DMS153 (cell line): ENCODE data around the gene GSN.

Experiments used
- DNase-seq: peaks from one replicate; lab custom pipeline; 2025; lab: John Stamatoyannopoulos, UW

The GSN gene

GRCh38 chr9:121303456-121304451 lies 35.8 kb downstream of the GSN start:
- DNase-seq, result no peak

GRCh38 chr9:121304707-121305106 lies 36.7 kb downstream of the GSN start:
- no peak for DNase-seq

- DNase-seq, result no peak
Measured at GRCh38 chr9:121305269-121305994, 37.5 kb downstream of the GSN start.

- no peak for DNase-seq
Measured at GRCh38 chr9:121307976-121308375, 40.0 kb downstream of the GSN start.

GRCh38 chr9:121308765-121309164 lies 40.8 kb downstream of the GSN start:
- no peak for DNase-seq

- no peak for DNase-seq
Measured at GRCh38 chr9:121309171-121309570, 41.2 kb downstream of the GSN start.

DNA sequence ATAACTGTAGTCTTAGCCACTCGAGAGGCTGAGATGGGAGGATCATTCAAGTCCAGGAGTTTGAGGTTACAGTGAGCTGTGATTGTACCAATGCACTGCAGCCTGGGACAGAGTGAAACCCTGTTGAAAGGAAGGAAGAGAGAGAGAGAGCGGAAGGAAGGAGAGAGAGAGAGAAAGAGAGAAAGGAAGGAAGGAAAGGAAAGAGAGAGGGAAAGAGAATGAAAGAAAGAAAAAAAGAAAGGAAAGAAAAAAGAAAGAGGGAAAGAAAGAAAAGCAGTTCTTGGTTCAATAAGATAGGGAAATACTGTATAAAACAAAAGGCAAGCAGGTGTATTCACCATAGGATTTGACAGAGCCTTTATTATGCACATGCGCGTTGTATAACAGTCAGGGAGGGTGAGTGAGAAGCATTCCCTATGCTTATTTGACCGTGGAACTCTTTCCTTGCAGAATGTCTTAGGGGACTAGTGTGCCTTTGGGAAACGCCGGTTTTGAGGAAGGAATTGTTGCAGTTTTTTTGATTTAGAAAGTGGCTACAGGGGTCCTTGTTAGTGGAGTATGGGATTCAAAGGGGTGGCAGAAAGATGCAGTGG lies 42.0 kb downstream of the GSN start:
- no peak for DNase-seq

DNA sequence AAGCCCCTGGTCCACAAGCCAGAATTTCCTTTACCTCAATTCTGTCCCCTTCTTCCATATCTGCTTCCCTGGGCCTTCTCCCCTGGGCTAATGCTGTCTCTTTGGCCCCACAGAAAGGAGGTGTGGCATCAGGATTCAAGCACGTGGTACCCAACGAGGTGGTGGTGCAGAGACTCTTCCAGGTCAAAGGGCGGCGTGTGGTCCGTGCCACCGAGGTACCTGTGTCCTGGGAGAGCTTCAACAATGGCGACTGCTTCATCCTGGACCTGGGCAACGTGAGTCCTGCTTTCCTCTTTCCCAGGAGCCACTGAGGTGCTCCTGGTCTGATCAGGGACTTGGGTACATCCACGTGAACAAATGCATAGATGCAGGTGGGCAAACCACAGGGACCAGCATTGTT lies 42.6 kb downstream of the GSN start:
- no peak for DNase-seq

- DNase-seq, result no peak
Measured at GRCh38 chr9:121312169-121312568, 44.2 kb downstream of the GSN start.

- no peak for DNase-seq
Measured at GRCh38 chr9:121313458-121314152, 45.6 kb downstream of the GSN start.

DNA sequence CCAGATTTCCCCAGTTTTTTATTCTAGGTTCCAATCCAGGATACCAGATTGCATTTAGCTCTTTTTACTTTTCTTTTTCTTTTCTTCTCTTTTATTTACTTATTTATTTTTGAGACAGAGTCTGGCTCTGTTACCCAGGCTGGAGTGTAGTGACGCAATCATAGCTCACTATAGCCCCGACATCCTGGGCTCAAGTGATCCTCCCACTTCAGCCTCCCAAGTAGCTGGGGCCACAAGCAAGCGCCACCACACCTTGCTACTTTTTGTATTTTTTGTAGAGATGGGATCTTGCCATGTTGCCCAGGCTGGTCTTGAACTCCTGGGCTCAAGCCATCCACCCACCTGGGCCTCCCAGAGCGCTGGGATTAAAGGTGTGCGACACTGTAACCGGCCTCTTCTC lies 48.4 kb downstream of the GSN start:
- DNase-seq, result no peak

DNA sequence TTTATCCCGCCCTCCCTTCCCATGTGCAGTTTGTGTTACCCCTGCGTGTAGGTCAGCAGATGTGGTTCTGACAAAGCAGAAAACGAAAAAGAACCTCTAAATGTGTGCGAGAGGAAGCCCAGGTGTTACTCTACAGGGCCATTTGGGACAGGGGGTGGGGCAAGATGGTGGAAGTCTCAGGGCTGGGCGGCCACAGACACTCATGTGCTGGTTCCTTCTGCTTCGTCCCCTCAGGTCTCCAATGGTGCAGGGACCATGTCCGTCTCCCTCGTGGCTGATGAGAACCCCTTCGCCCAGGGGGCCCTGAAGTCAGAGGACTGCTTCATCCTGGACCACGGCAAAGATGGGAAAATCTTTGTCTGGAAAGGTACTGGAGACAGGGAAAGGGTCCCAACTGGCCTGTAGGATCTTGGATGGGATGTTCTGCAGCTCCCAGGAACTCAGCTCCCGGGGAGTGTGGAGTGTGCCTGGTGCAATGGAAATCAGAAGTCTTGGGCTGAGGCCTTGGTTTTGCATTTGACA lies 49.0 kb downstream of the GSN start:
- no peak for DNase-seq

DNA sequence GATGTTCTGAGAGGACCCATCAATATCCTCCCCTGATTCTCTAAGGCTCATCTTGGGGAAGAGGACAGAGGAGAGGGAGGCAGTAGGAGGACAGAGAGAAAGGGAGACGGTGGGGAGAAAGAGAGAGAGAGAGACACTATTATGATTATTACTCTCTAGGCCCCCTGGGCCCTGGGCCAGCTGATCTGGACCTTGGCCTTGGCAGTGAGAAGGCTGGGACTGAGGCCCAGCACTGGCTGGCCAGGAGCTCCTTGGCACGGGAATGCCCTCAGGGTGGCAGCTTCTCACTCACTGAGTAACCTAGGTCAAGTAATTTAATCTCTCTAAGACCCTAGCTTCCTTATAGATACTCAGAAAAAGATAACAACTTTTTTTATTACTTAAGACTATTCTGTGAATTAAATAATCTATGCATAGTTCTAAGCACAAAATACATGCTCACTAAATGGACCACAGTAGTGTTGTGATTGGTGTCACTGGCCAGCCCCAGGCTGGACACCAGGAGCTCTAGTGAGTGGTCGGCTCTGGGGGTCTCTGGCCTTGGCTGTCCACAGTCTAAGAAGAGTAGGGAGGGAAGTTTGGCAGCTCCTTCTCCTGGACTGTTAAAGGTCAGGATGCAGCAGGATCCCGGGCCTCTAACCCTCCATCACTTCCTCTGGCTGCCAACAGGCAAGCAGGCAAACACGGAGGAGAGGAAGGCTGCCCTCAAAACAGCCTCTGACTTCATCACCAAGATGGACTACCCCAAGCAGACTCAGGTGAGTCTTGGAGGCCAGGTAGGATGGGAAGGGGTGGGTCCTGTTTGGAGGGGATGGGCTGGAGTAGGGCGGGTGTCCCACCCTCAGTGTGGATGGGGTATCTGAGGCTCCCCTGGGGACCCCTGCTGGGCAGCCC lies 50.0 kb downstream of the GSN start:
- no peak for DNase-seq

DNA sequence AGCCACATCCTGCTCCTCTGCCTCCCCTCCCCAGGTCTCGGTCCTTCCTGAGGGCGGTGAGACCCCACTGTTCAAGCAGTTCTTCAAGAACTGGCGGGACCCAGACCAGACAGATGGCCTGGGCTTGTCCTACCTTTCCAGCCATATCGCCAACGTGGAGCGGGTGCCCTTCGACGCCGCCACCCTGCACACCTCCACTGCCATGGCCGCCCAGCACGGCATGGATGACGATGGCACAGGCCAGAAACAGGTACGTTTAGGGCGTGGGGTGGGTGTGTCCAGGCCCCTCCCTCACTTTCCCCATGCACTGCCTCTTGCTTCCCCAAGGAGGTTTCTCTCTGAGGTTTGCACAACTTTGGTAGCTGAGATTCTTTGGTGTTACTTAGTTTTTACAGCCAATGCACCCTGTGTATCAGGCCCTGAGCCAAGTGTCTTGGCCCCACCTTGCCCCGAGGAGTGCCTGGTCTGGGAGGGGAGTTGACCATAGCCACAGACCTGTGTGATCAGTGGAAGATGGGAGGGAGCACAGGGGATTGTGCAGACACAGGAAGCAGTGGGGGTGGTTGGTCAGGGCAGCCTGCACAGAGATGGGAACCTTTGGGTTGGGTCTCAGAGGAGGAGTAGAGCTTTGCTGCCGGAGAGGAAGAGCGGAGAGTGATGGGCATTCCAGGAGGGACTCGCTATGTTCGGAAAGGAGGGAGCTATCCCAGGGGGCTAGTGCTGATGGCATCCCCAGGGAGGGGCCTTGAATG lies 50.8 kb downstream of the GSN start:
- DNase-seq, result no peak

- DNase-seq, result no peak
Measured at GRCh38 chr9:121319383-121319780, 51.4 kb downstream of the GSN start.

DNA sequence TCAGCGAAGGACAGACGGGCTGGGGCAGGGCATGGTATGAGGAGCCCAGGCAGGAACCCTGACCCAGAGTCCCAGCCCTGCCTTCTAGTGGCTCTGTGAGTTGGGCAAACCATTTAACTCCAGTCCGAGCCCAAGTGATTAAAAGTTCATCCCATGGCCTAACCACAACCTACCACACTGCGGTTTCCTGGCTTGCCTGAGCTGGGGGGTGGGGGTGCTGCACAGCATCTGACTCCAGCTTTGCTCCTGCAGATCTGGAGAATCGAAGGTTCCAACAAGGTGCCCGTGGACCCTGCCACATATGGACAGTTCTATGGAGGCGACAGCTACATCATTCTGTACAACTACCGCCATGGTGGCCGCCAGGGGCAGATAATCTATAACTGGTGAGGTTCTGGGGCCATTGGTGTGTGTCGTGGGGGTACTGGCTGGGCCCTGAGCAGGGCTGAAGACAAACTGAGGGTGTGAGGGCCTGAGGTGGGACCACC lies 53.1 kb downstream of the GSN start:
- no peak for DNase-seq

- DNase-seq, result no peak
Measured at GRCh38 chr9:121322037-121322736, 54.2 kb downstream of the GSN start.

GRCh38 chr9:121322737-121323448 lies 54.9 kb downstream of the GSN start:
- DNase-seq, result no peak
